Memory B cell (primary cell): Measurements from ENCODE around the gene FRMD5.

Experiments
- ATAC-seq: fragments of 150-1000 bp; cut with Tn5 transposase; 2 replicates; pipeline ENCODE4 v1.10.0; 2021; ENCODE audit warnings: low read depth, mild to moderate bottlenecking, moderate library complexity
- DNase-seq, 2 donors: peaks; one replicate each; pipeline ENCODE4 v3.0.0; 2022; ENCODE audit warnings: low spot score in 2 of 2
- H3K27ac Mint-ChIP-seq: one replicate; pipeline ENCODE4 v1.8.0; 2022; ENCODE audit warnings: mild to moderate bottlenecking, moderate library complexity, mixed read lengths
- H3K27me3 Mint-ChIP-seq: one replicate; pipeline ENCODE4 v1.8.0; 2022; ENCODE audit warnings: mixed read lengths
- H3K36me3 Mint-ChIP-seq: one replicate; pipeline ENCODE4 v1.8.0; 2022; ENCODE audit warnings: mild to moderate bottlenecking, mixed read lengths
- H3K4me1 Mint-ChIP-seq: one replicate; pipeline ENCODE4 v1.8.0; 2022; ENCODE audit warnings: mixed read lengths
- H3K4me3 Mint-ChIP-seq: one replicate; pipeline ENCODE4 v1.8.0; 2022; ENCODE audit warnings: mild to moderate bottlenecking, moderate library complexity, mixed read lengths
- H3K9me3 Mint-ChIP-seq: one replicate; pipeline ENCODE4 v1.8.0; 2022; ENCODE audit warnings: mixed read lengths

The FRMD5 gene

DNA sequence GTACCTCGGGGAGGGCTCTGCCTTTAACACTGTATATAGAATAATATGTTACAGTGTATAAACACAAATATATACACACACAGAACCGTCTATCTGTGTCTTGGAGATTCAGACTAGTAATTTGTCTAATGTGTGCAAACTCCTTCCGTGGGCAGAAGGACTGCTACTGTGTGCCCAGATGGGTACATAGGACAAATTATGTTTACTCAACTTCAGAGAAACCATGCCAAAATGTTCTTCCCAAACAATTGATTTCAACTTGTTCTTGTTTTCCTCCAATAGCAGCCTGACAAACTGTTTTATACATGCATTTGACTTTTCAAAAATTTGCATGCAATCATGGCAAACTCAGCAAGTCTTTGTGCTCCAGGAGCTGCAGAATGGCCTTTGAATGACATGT lies 97.5 kb downstream of the FRMD5 start:
- peaks cover 5% of the 10 kb centered on the region for H3K27me3 Mint-ChIP-seq
- ATAC-seq (no peak), DNase-seq (no peak)
- H3K27ac Mint-ChIP-seq, result no peak overlapping the region
- no peaks in the 10 kb centered on the region for H3K4me1 Mint-ChIP-seq
- no peaks in the 10 kb centered on the region for H3K36me3 Mint-ChIP-seq
- no peak overlapping the region for H3K4me3 Mint-ChIP-seq
- no peaks in the 10 kb centered on the region for H3K9me3 Mint-ChIP-seq

DNA sequence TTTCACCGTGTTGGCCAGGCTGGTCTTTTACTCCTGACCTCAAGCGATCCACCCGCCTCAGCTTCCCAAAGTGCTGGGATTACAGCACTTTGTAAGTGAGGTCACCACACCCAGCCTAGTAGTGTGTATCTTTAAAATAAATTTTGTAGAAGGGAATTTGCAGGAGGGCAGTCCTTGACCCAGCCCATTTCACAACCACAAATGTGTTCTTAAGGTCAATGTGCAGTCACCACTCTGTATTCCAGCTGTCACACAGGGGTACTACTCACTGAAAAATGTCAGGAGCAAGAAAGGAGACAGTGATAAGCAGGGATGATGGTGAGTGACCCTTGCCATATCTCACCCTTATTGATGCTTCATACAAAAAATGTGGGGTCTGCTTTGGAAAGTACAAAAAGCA lies 98.5 kb downstream of the FRMD5 start:
- DNase-seq (no peak), ATAC-seq (no peak)
- Mint-ChIP-seq H3K4me3 (no peak overlapping the region), H3K27me3 (peaks cover 6% of the 10 kb centered on the region), H3K4me1 (no peaks in the 10 kb centered on the region), H3K27ac (no peak overlapping the region), H3K9me3 (no peaks in the 10 kb centered on the region), H3K36me3 (no peaks in the 10 kb centered on the region)

DNA sequence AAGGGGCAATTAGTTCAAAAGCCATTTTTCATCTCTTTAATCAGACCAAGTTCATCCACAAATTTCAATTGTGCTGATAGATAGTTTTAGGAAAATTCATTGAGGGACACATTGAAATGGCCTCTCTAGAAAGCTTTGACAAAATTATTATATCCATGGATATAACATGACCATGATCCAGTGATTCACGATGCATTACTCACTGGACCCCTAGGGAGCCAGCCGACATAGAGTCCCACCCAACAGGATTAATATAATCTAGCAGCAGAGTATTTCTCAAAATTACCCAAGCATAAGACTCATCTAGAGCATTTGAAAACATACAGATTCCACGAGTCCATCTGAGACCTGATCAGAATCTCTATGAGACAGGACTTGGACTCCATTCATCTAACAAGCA lies 100.3 kb downstream of the FRMD5 start:
- no peak for ATAC-seq
- peaks cover 6% of the 10 kb centered on the region for H3K27me3 Mint-ChIP-seq

DNA sequence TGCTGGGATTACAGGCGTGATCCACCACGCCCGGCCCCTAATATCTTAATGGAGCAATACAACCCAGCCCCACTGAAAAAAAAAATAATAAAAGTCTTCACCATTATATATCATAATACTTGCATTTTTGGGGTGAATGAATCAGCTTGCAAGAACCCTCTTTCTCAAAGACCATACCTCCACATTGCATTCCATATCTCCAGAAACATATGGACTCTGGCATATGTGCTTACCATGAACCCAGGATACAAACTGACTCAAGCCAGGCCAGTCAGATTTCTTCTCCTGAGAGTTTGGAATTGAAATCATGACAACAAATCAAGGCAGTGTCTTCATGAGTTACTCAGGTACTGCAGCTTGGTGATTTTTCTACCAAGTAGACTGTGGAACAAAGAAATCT lies 101.2 kb downstream of the FRMD5 start:
- peaks cover 6% of the 10 kb centered on the region for H3K27me3 Mint-ChIP-seq
- H3K4me3 Mint-ChIP-seq, result no peak overlapping the region
- H3K27ac Mint-ChIP-seq, result no peak overlapping the region
- no peaks in the 10 kb centered on the region for H3K4me1 Mint-ChIP-seq
- H3K9me3 Mint-ChIP-seq, result no peaks in the 10 kb centered on the region
- no peaks in the 10 kb centered on the region for H3K36me3 Mint-ChIP-seq
- DNase-seq, result no peak
- no peak for ATAC-seq

More for the DNA sequence above, 100.3 kb downstream of the FRMD5 start:
- Mint-ChIP-seq H3K27ac (no peak overlapping the region), H3K4me1 (no peaks in the 10 kb centered on the region), H3K4me3 (no peak overlapping the region), H3K36me3 (no peaks in the 10 kb centered on the region), H3K9me3 (no peaks in the 10 kb centered on the region)
- DNase-seq, result no peak

DNA sequence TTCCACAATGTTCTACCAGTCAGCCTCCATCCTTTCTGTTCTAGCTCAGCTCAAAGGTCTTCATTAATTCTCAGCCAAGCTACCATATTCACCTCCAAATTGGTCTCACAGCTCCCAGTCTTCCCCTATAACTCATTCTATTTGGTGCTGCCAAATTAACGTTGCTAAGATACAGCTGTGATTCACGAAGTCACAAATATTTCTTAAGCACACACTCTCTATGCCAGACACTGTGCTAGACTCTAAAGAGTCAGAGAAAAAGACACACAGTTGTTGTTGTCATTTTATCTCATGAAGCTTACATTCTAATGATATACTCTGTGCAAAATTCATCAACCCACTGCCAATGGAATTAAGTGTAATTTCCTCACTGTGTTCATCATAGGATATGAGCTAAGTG lies 102.8 kb downstream of the FRMD5 start:
- peaks cover 6% of the 10 kb centered on the region for H3K27me3 Mint-ChIP-seq
- ATAC-seq, result no peak

DNA sequence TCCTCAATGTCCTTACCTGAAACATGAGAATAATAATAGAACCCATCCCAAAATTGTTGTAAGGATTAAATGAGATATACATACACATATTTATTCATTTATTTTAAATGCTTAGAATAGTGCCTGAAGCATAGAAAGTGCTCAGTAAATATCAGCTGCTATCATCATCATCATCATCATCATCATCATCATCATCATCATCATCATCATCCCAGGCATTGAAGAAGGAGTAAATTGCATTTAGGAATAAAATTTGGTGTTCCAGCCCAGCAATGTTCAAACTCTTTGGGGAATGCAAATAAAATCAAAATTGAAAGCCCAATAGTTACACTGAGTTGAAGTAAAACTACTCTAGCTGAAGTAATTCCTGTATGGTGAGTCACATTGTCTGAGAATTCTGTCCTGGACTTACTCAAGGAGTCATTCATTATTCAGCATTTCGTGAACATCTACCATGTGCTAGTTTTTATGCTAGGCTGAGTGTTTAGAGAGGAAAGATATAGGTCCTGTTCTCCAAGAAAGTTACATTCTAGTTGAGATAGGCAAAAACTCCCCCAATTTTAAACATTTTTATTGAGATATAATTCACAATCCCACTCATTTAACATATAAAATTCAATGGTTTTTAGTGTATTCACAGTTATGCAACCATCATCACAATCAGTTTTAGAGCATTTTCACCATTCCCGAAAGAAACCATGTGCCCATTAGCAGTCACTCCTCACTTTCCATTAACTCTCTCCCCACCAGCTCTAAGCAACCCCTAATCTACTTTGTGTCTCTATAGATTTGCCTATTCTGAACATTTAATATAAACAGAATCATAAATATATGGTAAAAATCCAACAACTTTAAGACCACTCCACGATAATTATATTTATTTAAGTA lies 107.2 kb downstream of the FRMD5 start:
- H3K36me3 Mint-ChIP-seq, result no peaks in the 10 kb centered on the region
- H3K9me3 Mint-ChIP-seq, result no peaks in the 10 kb centered on the region
- no peak overlapping the region for H3K27ac Mint-ChIP-seq
- peaks cover 6% of the 10 kb centered on the region for H3K4me1 Mint-ChIP-seq
- H3K27me3 Mint-ChIP-seq, result peaks cover 1% of the 10 kb centered on the region
- no peak for DNase-seq
- no peak overlapping the region for H3K4me3 Mint-ChIP-seq
- no peak for ATAC-seq

More for the DNA sequence above, 102.8 kb downstream of the FRMD5 start:
- Mint-ChIP-seq H3K4me1 (no peaks in the 10 kb centered on the region), H3K27ac (no peak overlapping the region), H3K36me3 (no peaks in the 10 kb centered on the region), H3K9me3 (no peaks in the 10 kb centered on the region), H3K4me3 (no peak overlapping the region)
- DNase-seq, result no peak

DNA sequence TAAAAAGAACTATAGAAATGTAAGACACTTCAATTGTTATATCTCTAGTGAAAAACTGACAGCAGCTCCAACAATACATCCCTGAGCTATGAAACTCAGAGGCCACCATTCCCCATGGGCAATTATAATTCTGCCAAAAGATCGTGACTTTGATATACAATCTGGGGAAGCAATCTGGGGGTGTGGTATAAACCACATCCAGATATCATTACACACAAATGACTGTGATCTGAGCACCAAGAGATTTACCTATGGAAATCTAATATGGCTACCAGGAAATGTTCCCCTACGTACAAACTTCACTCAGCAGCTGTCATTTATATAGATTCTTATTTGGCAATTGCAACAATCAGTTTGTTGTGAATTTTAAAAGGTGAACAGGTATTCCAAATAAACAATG lies 110.3 kb downstream of the FRMD5 start:
- no peak for DNase-seq
- ATAC-seq, result no peak
- H3K9me3 Mint-ChIP-seq, result no peaks in the 10 kb centered on the region
- H3K36me3 Mint-ChIP-seq, result no peaks in the 10 kb centered on the region
- no peaks in the 10 kb centered on the region for H3K27me3 Mint-ChIP-seq
- no peak overlapping the region for H3K27ac Mint-ChIP-seq
- H3K4me3 Mint-ChIP-seq, result no peak overlapping the region
- peaks cover 10% of the 10 kb centered on the region for H3K4me1 Mint-ChIP-seq

DNA sequence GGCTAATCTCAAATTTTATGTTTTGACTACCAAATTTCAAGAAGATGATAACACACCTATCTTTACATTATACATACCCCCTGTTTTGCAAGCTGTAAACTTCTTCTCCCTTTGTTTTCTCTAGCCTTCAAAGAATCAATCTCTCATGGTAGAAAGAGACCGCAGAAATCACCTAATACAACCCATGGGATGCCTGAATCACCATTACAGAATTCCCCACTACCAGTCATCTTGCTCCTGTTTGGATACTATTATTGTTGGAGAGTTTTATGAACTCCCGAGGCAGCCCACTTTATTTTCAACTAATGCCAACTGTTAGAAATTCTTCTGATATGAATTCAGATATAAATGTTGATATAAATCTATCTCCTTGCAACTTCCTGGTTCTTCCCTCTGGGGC lies 110.9 kb downstream of the FRMD5 start:
- H3K27ac Mint-ChIP-seq, result no peak overlapping the region
- peaks cover 10% of the 10 kb centered on the region for H3K4me1 Mint-ChIP-seq
- no peaks in the 10 kb centered on the region for H3K27me3 Mint-ChIP-seq
- H3K36me3 Mint-ChIP-seq, result no peaks in the 10 kb centered on the region
- ATAC-seq, result no peak
- no peaks in the 10 kb centered on the region for H3K9me3 Mint-ChIP-seq
- no peak for DNase-seq
- no peak overlapping the region for H3K4me3 Mint-ChIP-seq

DNA sequence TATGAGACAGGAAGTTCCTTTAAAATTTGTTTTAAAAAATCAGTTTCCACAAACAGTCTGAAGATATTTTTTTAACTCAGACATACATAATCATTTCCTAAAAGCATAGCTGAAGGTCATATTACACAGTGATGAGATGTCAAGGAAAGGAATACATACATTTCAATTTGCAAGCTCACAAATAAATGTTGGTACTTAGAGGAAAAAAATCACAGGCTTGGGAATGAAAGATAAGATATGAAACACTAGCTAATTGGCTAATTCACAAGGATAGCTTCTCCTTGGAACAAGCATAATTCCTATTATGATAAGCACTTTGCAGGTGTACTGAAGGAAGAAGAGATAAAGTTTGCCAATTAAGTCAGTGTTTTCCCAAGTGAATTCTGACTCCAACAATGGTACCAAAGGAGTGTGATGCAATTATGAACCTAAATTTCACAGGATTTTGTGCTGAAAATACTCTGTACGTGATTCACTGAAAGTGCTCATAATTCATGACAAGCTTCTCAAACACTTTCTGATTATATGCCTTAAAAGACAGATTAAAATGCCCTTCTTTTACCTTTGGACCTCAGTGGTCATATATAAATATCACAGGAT lies 112.4 kb downstream of the FRMD5 start:
- no peak for DNase-seq
- ATAC-seq, result no peak
- H3K4me1 Mint-ChIP-seq, result peaks cover 10% of the 10 kb centered on the region
- H3K4me3 Mint-ChIP-seq, result no peak overlapping the region
- H3K27ac Mint-ChIP-seq, result no peak overlapping the region
- peaks cover 1% of the 10 kb centered on the region for H3K9me3 Mint-ChIP-seq
- H3K36me3 Mint-ChIP-seq, result no peaks in the 10 kb centered on the region
- H3K27me3 Mint-ChIP-seq, result no peaks in the 10 kb centered on the region

DNA sequence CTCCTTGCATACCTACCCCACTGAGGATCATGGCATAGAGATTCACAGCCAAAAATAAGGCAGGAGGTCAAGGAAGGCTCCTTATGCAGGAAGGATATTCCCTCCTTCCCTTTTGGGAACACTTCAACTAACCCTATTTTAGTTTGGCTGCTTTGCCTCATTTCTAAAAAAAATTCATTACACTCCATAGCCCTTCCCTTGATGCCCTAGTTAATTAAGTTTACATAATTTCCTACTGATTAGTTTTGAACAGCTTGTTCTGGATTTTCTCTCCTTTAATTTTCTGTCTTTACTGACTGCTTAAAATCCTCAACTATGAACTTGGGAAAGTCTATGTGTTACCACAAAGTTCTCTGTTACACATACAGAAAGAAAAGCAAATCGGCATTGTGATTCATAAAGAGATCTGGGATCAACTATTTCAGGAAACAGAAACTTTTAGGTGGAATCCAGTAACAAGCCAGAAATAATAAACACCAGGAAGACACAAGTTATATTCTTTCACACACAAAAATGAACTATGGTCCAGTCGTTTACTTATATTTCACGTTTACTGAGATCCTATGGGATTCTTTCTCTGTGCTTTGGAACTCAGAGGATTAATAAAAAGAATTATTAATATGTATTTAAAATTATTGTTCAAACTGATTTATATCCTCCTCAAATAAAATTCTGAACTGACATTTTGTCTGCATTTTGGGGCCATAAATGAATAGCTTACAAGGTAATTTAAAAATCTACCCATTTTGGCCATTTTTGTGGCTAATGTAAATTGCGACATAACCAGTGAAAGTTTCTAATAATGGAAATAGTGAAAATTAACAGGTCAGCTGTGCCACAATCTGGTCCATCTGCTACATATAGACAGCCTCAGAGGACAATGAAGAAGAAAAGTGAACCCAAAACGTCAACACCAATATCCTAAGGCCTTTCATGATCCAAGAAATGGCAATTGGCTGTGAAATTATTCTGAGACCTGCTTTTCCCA lies 113.8 kb downstream of the FRMD5 start:
- Mint-ChIP-seq H3K27ac (no peak overlapping the region), H3K9me3 (peaks cover 1% of the 10 kb centered on the region), H3K36me3 (no peaks in the 10 kb centered on the region), H3K4me1 (peaks cover 10% of the 10 kb centered on the region), H3K27me3 (no peaks in the 10 kb centered on the region), H3K4me3 (no peak overlapping the region)
- DNase-seq, result no peak
- no peak for ATAC-seq

DNA sequence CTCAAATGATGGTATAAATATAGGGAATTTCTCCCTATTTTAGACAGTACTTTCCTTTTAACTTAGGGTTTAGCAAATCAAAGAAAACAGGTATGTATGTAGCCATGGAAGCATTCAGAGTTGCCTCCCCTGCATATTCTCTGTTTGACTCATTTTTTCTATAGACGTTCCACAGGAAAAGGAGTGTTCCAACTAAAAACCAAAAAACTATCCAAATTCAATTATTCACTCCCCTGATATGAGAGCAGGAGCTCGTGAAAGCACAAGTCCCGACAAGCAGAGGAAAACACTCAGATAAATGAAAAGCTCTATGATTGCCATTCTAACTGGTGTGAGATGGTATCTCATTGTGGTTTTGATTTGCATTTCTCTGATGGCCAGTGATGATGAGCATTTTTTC lies 119.5 kb downstream of the FRMD5 start:
- no peaks in the 10 kb centered on the region for H3K27me3 Mint-ChIP-seq
- H3K9me3 Mint-ChIP-seq, result peaks cover 1% of the 10 kb centered on the region
- H3K4me3 Mint-ChIP-seq, result no peak overlapping the region
- H3K4me1 Mint-ChIP-seq, result no peaks in the 10 kb centered on the region
- no peak overlapping the region for H3K27ac Mint-ChIP-seq
- no peak for DNase-seq
- ATAC-seq, result no peak
- H3K36me3 Mint-ChIP-seq, result no peaks in the 10 kb centered on the region

DNA sequence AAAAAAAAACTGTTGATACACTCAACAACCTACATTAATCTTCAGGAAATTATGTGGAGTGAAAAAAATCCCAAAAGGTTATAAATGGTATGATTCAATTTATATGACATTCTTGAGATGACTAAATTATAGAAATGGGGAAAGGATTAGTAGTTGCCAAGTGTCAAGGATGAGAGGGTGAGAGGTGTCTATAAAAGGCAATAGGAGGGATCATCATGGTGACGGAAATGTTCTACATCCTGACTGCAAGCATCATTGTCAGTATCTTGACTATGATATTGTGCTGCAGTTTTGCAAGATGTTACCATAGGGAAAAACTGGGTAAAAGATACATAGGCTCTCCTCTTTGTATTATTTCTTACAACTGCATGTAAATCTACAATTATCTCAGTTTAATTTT lies 125.6 kb downstream of the FRMD5 start:
- no peak for ATAC-seq
- no peak for DNase-seq
- no peaks in the 10 kb centered on the region for H3K9me3 Mint-ChIP-seq
- no peak overlapping the region for H3K4me3 Mint-ChIP-seq
- H3K4me1 Mint-ChIP-seq, result peaks cover 5% of the 10 kb centered on the region
- H3K36me3 Mint-ChIP-seq, result no peaks in the 10 kb centered on the region
- H3K27me3 Mint-ChIP-seq, result peaks cover 3% of the 10 kb centered on the region
- no peak overlapping the region for H3K27ac Mint-ChIP-seq

DNA sequence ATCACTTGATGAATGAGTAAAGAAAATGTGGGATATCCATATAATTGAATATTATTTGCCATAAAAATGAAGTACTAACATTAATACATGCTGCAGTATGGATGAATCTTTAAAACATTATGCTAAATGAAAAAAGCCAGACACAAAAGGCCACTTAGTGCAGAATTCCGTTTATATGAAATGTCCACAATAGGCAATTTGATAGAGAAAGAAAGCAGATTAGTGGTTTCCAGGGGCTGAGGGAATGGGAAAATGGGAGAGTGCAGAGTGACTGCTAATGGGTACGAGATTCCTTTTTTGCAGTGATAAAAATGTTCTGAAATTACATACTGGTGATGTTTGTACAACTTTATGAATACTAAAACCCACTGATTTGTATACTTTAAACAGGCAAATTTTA lies 126.7 kb downstream of the FRMD5 start:
- peaks cover 5% of the 10 kb centered on the region for H3K4me1 Mint-ChIP-seq
- no peak overlapping the region for H3K4me3 Mint-ChIP-seq
- no peaks in the 10 kb centered on the region for H3K9me3 Mint-ChIP-seq
- no peak for DNase-seq
- H3K36me3 Mint-ChIP-seq, result no peaks in the 10 kb centered on the region
- no peak overlapping the region for H3K27ac Mint-ChIP-seq
- H3K27me3 Mint-ChIP-seq, result peaks cover 3% of the 10 kb centered on the region
- no peak for ATAC-seq
